A549 (cell line): ENCODE data around the gene RGS6. TPM values are rescaled to one million over a fixed set of nuclear protein-coding genes. Genes with fewer than 3 reads are reported as not detected.

Experiments
- ATAC-seq, 2 experiments: fragments of 200-7000 bp in 1 of 2; fragments of >200 bp in 1 of 2; cut with Nextera tagmentation in 1 of 2; cut with Tn5 transposase in 1 of 2; 3 replicates each; pipeline versions ENCODE4 v1.8.0 to v1.9.1; 2018 to 2020; ENCODE audit warnings: mild to moderate bottlenecking in 1 of 2, moderate library complexity in 1 of 2
- CTCF ChIA-PET: fragments of 300-600 bp; sonication (Branson Sonifier 250); formaldehyde crosslinking; extraction: SDS; loops from one replicate; lab custom pipeline; 2021; ENCODE audit warnings: antibody characterized with exemption, inconsistent platforms; lab: Yijun Ruan, JAX
- POLR2A ChIA-PET: fragments of 350-600 bp; formaldehyde crosslinking; extraction: SDS; loops from one replicate; lab custom pipeline; 2021; ENCODE audit warnings: antibody characterized with exemption, inconsistent platforms; lab: Yijun Ruan, JAX
- DNase-seq, 2 experiments: peaks; one replicate each; pipeline versions ENCODE4 v3.0.0 to v3.0.0-alpha.2; 2011 to 2016; ENCODE audit warnings: low read depth in 1 of 2, low spot score in 1 of 2
- FAIRE-seq: peaks from 2 replicates; lab custom pipeline; 2011; peaks lifted over from hg19 to GRCh38; lab: Jason Lieb, UNC
- H3K27ac ChIP-seq, 2 experiments: fragments of >200 bp; sonication (Bioruptor Twin); formaldehyde crosslinking; 3 replicates each; pipeline ENCODE4 v1.5.1; 2016 to 2017
- H3K4me1 ChIP-seq: fragments of >200 bp; sonication (Bioruptor Twin); formaldehyde crosslinking; 3 replicates; pipeline ENCODE4 v1.6.1; 2016
- H3K4me2 ChIP-seq: fragments of >200 bp; sonication (Bioruptor Twin); formaldehyde crosslinking; 3 replicates; pipeline ENCODE4 v1.6.1; 2016
- H3K4me3 ChIP-seq: fragments of >200 bp; sonication (Bioruptor Twin); formaldehyde crosslinking; 3 replicates; pipeline ENCODE4 v1.5.1; 2016
- H3K9me3 ChIP-seq: fragments of >200 bp; sonication (Bioruptor Twin); formaldehyde crosslinking; 3 replicates; pipeline ENCODE4 v1.6.1; 2016
- BHLHE40 ChIP-seq: IDR thresholded peaks from 2 replicates; pipeline ENCODE4 v1.6.1; 2012; ENCODE audit warnings: low read depth, low read length, inconsistent platforms
- CEBPB ChIP-seq, 2 experiments: fragments of >200 bp in 1 of 2; sonication (Bioruptor Twin) in 1 of 2; formaldehyde crosslinking in 1 of 2; IDR thresholded peaks; 2 replicates each; pipeline ENCODE4 v1.6.1; 2012 to 2016
- CHD4 ChIP-seq: fragments of 200-600 bp; sonication (generic); IDR thresholded peaks from 2 replicates; pipeline ENCODE4 v1.6.1; 2016; ENCODE audit warnings: antibody characterized with exemption, mild to moderate bottlenecking, borderline replicate concordance
- FOSL2 ChIP-seq, 2 experiments: fragments of 450-650 bp in 1 of 2; fragments of >200 bp in 1 of 2; sonication (Bioruptor Twin) in 1 of 2; formaldehyde crosslinking; IDR thresholded peaks; 2 replicates each; pipeline versions ENCODE4 v1.5.0 to v1.6.1; 2016 to 2020; ENCODE audit warnings: mild to moderate bottlenecking in 1 of 2, moderate library complexity in 1 of 2
- FOXS1 ChIP-seq: fragments of 250-450 bp; sonication (Bioruptor Pico); IDR thresholded peaks from 2 replicates; pipeline ENCODE4 v1.5.0; 2020; ENCODE audit warnings: mild to moderate bottlenecking, moderate library complexity
- HEYL ChIP-seq: fragments of 250-450 bp; sonication (Bioruptor Pico); IDR thresholded peaks from 2 replicates; pipeline ENCODE4 v1.8.0; 2021; ENCODE audit warnings: mild to moderate bottlenecking, moderate library complexity
- HOXA7 ChIP-seq: fragments of 250-450 bp; sonication (Bioruptor Pico); IDR thresholded peaks from 2 replicates; pipeline ENCODE4 v1.5.0; 2020; ENCODE audit warnings: mild to moderate bottlenecking, moderate library complexity
- HOXB13 ChIP-seq: fragments of 250-450 bp; sonication (Bioruptor Pico); IDR thresholded peaks from 2 replicates; pipeline ENCODE4 v1.5.0; 2020; ENCODE audit warnings: low read depth, mild to moderate bottlenecking, moderate library complexity
- HOXB5 ChIP-seq: fragments of 250-450 bp; sonication (Bioruptor Pico); IDR thresholded peaks from 2 replicates; pipeline ENCODE4 v1.5.0; 2020; ENCODE audit warnings: mild to moderate bottlenecking, moderate library complexity
- JUN ChIP-seq, 2 experiments: fragments of >200 bp; sonication (Bioruptor Twin); formaldehyde crosslinking; IDR thresholded peaks; 2 replicates in 1 of 2; 3 replicates in 1 of 2; pipeline ENCODE4 v1.6.1; 2016 to 2017
- KDM5A ChIP-seq: fragments of 200-600 bp; sonication (generic); IDR thresholded peaks from 2 replicates; pipeline ENCODE4 v1.6.1; 2016; ENCODE audit warnings: antibody characterized with exemption, mild to moderate bottlenecking
- MAFK ChIP-seq: fragments of 450-650 bp; IDR thresholded peaks from 2 replicates; pipeline ENCODE4 v1.6.1; 2014; ENCODE audit not compliant: partially characterized antibody
- MAZ ChIP-seq: fragments of 150-350 bp; IDR thresholded peaks from 2 replicates; pipeline ENCODE4 v1.6.1; 2014; ENCODE audit warnings: antibody characterized with exemption, low read depth, low read length, borderline replicate concordance
- NPAS2 ChIP-seq: fragments of 250-450 bp; sonication (Bioruptor Pico); IDR thresholded peaks from 2 replicates; pipeline ENCODE4 v1.8.0; 2022; ENCODE audit warnings: mild to moderate bottlenecking, moderate library complexity, borderline replicate concordance
- PHF8 ChIP-seq: fragments of 200-600 bp; sonication (generic); IDR thresholded peaks from 2 replicates; pipeline ENCODE4 v1.6.1; 2016; ENCODE audit warnings: low read depth, mild to moderate bottlenecking, antibody characterized with exemption, moderate library complexity, borderline replicate concordance
- POLR2A ChIP-seq: IDR thresholded peaks from 2 replicates; pipeline ENCODE4 v1.6.1; 2012; ENCODE audit warnings: mild to moderate bottlenecking, low read length
- POLR2AphosphoS2 ChIP-seq: conservative IDR thresholded peaks from 2 replicates; pipeline ENCODE4 v1.6.1; 2012; ENCODE audit warnings: low read length, improper control_type of control experiment, inconsistent platforms
- SMC3 ChIP-seq: fragments of >200 bp; sonication (Bioruptor Twin); formaldehyde crosslinking; IDR thresholded peaks from 3 replicates; pipeline ENCODE4 v1.6.1; 2018; ENCODE audit warnings: inconsistent platforms
- ZFP36 ChIP-seq: fragments of 450-650 bp; IDR thresholded peaks from 2 replicates; pipeline ENCODE4 v1.6.1; 2014; ENCODE audit warnings: borderline replicate concordance; ENCODE audit not compliant: partially characterized antibody
- ZNF302 ChIP-seq: fragments of 250-450 bp; sonication (Bioruptor Pico); IDR thresholded peaks from 2 replicates; pipeline ENCODE4 v1.9.0; 2021; ENCODE audit warnings: inconsistent platforms, mild to moderate bottlenecking, moderate library complexity
- WGBS: methylation state at CpG from one replicate; pipeline ENCODE4 v1.1.6; 2017; ENCODE audit errors: missing lambda C conversion rate; 5-methylcytosine and 5-hydroxymethylcytosine counted together
- polyA plus RNA-seq, 4 experiments: library from polyadenylated mRNA; depleted of rRNA in 3 of 4; stranded (reverse); fragments of >200 nt; fragmentation: RNase III in 1 of 4; extraction: RNeasy Plus Mini Kit Qiagen cat#74134 plus additional on column Dnase treatment in 1 of 4; gene quantifications; 2 replicates in 3 of 4; 3 replicates in 1 of 4; pipeline ENCODE4 v1.2.3, GENCODE V29; 2011 to 2017
- TF ChIP-seq, protein P1 (sequence below): fragments of 200-600 bp; sonication (generic); IDR thresholded peaks from 2 replicates; pipeline ENCODE4 v1.6.1; 2016; ENCODE audit warnings: antibody characterized with exemption, mild to moderate bottlenecking, moderate library complexity
- TF ChIP-seq, protein P2 (sequence below): IDR thresholded peaks from 2 replicates; pipeline ENCODE4 v1.6.1; 2012
- TF ChIP-seq, protein P3 (sequence below): IDR thresholded peaks from 2 replicates; pipeline ENCODE4 v1.6.1; 2012
- TF ChIP-seq, protein P4 (sequence below): fragments of 250-450 bp; sonication (Bioruptor Pico); IDR thresholded peaks from 2 replicates; pipeline ENCODE4 v1.5.0; 2021; ENCODE audit warnings: mild to moderate bottlenecking, moderate library complexity, borderline replicate concordance
- TF ChIP-seq, protein P5 (sequence below): fragments of >200 bp; sonication (Bioruptor Twin); formaldehyde crosslinking; IDR thresholded peaks from 3 replicates; pipeline ENCODE4 v1.5.1; 2016
- TF ChIP-seq, protein P6 (sequence below): fragments of 250-450 bp; sonication (Bioruptor Pico); IDR thresholded peaks from 2 replicates; pipeline ENCODE4 v1.5.0; 2020; ENCODE audit warnings: low read depth, mild to moderate bottlenecking, moderate library complexity

The RGS6 gene
- polyA plus RNA-seq, 2 of the 4 experiments (the other 2 are of a cell fraction) = not detected

DNA sequence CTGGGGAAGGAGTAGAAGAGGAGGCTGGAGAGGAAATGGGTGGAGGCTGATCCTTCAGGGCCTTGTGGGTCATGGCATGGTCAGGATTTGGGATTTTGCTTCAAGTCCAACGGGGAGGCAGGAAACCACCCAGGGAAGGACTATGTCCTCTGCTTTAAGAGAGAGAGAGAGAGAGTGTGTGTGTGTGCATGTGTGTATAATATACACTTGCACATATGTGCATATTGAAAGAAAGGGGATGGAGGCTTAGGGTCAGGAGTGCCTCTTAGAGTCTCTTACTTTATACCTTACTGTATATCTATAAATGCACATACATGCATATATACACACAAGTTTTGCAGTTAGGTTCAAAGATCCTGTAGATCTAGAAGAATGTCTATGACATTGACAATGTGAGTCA is 94.8 kb downstream of the RGS6 start:
- H3K9me3 ChIP-seq = no peaks in the 10 kb centered on the region
- 0% methylated on average over 1 of the region's 1 CpG for WGBS
- no peak for TF ChIP-seq POLR2A
- TF ChIP-seq, protein P1, sequence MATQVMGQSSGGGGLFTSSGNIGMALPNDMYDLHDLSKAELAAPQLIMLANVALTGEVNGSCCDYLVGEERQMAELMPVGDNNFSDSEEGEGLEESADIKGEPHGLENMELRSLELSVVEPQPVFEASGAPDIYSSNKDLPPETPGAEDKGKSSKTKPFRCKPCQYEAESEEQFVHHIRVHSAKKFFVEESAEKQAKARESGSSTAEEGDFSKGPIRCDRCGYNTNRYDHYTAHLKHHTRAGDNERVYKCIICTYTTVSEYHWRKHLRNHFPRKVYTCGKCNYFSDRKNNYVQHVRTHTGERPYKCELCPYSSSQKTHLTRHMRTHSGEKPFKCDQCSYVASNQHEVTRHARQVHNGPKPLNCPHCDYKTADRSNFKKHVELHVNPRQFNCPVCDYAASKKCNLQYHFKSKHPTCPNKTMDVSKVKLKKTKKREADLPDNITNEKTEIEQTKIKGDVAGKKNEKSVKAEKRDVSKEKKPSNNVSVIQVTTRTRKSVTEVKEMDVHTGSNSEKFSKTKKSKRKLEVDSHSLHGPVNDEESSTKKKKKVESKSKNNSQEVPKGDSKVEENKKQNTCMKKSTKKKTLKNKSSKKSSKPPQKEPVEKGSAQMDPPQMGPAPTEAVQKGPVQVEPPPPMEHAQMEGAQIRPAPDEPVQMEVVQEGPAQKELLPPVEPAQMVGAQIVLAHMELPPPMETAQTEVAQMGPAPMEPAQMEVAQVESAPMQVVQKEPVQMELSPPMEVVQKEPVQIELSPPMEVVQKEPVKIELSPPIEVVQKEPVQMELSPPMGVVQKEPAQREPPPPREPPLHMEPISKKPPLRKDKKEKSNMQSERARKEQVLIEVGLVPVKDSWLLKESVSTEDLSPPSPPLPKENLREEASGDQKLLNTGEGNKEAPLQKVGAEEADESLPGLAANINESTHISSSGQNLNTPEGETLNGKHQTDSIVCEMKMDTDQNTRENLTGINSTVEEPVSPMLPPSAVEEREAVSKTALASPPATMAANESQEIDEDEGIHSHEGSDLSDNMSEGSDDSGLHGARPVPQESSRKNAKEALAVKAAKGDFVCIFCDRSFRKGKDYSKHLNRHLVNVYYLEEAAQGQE = no peak
- no peak for TF ChIP-seq MAZ
- no peak for TF ChIP-seq CEBPB (IDR thresholded peaks at IDR 0.05)
- no peak for TF ChIP-seq CHD4
- no peak for TF ChIP-seq PHF8
- TF ChIP-seq HEYL (CRISPR knock-in tag) = no peak
- TF ChIP-seq MAFK = no peak
- TF ChIP-seq ZNF302 (CRISPR knock-in tag) = no peak
- TF ChIP-seq, protein P2, sequence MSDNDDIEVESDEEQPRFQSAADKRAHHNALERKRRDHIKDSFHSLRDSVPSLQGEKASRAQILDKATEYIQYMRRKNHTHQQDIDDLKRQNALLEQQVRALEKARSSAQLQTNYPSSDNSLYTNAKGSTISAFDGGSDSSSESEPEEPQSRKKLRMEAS = no peak
- TF ChIP-seq POLR2AphosphoS2 = no peak
- TF ChIP-seq, protein P3, sequence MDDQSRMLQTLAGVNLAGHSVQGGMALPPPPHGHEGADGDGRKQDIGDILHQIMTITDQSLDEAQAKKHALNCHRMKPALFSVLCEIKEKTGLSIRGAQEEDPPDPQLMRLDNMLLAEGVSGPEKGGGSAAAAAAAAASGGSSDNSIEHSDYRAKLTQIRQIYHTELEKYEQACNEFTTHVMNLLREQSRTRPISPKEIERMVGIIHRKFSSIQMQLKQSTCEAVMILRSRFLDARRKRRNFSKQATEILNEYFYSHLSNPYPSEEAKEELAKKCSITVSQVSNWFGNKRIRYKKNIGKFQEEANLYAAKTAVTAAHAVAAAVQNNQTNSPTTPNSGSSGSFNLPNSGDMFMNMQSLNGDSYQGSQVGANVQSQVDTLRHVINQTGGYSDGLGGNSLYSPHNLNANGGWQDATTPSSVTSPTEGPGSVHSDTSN = no peak
- no peak for TF ChIP-seq BHLHE40
- TF ChIP-seq, protein P4, sequence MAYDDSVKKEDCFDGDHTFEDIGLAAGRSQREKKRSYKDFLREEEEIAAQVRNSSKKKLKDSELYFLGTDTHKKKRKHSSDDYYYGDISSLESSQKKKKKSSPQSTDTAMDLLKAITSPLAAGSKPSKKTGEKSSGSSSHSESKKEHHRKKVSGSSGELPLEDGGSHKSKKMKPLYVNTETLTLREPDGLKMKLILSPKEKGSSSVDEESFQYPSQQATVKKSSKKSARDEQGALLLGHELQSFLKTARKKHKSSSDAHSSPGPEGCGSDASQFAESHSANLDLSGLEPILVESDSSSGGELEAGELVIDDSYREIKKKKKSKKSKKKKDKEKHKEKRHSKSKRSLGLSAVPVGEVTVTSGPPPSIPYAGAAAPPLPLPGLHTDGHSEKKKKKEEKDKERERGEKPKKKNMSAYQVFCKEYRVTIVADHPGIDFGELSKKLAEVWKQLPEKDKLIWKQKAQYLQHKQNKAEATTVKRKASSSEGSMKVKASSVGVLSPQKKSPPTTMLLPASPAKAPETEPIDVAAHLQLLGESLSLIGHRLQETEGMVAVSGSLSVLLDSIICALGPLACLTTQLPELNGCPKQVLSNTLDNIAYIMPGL (CRISPR knock-in tag) = no peak
- TF ChIP-seq, protein P5, sequence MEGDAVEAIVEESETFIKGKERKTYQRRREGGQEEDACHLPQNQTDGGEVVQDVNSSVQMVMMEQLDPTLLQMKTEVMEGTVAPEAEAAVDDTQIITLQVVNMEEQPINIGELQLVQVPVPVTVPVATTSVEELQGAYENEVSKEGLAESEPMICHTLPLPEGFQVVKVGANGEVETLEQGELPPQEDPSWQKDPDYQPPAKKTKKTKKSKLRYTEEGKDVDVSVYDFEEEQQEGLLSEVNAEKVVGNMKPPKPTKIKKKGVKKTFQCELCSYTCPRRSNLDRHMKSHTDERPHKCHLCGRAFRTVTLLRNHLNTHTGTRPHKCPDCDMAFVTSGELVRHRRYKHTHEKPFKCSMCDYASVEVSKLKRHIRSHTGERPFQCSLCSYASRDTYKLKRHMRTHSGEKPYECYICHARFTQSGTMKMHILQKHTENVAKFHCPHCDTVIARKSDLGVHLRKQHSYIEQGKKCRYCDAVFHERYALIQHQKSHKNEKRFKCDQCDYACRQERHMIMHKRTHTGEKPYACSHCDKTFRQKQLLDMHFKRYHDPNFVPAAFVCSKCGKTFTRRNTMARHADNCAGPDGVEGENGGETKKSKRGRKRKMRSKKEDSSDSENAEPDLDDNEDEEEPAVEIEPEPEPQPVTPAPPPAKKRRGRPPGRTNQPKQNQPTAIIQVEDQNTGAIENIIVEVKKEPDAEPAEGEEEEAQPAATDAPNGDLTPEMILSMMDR = no peak
- no peak for TF ChIP-seq HOXA7
- TF ChIP-seq ZFP36 = no peak
- TF ChIP-seq HOXB5 (CRISPR knock-in tag) = no peak
- no peak for TF ChIP-seq FOXS1
- TF ChIP-seq JUN (IDR thresholded peaks at IDR 0.05) = no peak
- DNase-seq = no peak
- no peaks in the 10 kb centered on the region for H3K4me1 ChIP-seq
- no peak overlapping the region for H3K4me2 ChIP-seq
- no peak for FAIRE-seq
- ChIA-PET POLR2A (no interaction called here), CTCF (no interaction called here)
- H3K27ac ChIP-seq = no peak overlapping the region
- no peak overlapping the region for H3K4me3 ChIP-seq
- no peak for ATAC-seq

DNA sequence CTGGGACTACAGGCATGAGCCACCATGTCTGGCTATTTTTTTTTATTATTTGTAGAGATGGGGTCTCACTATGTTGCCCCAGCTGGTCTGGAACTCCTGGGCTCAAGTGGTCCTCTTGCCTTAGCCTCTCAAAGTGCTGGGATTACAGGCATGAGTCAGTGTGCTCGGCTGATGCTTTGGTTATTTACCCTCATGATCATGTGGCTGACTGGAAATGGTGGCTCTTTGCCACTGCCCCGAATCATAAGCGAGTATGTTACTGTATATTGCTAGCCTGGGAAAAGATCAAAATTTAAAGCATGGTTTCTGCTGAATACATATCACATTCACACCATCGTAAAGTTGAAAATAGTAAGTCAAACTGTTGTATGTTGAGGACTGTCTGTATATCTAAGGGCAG is 101.1 kb downstream of the RGS6 start:
- H3K27ac ChIP-seq = no peak overlapping the region
- ATAC-seq = no peak
- no peaks in the 10 kb centered on the region for H3K4me1 ChIP-seq
- H3K4me2 ChIP-seq = no peak overlapping the region
- H3K9me3 ChIP-seq = no peaks in the 10 kb centered on the region
- POLR2A ChIA-PET = no interaction called here
- H3K4me3 ChIP-seq = no peak overlapping the region
- FAIRE-seq = no peak
- DNase-seq = no peak
- CTCF ChIA-PET = no interaction called here
- WGBS = 5% methylated on average over 4 of the region's 4 CpGs
- TF ChIP-seq HOXB13 (CRISPR knock-in tag) = no peak
- TF ChIP-seq SMC3 = no peak
- TF ChIP-seq HOXA7 = no peak
- no peak for TF ChIP-seq KDM5A
- TF ChIP-seq, protein P5 = no peak
- no peak for TF ChIP-seq NPAS2 (CRISPR knock-in tag)
- no peak for TF ChIP-seq FOSL2 (IDR thresholded peaks at IDR 0.05)
- TF ChIP-seq FOSL2 (CRISPR knock-in tag; IDR thresholded peaks at IDR 0.05) = no peak
- TF ChIP-seq, protein P6, sequence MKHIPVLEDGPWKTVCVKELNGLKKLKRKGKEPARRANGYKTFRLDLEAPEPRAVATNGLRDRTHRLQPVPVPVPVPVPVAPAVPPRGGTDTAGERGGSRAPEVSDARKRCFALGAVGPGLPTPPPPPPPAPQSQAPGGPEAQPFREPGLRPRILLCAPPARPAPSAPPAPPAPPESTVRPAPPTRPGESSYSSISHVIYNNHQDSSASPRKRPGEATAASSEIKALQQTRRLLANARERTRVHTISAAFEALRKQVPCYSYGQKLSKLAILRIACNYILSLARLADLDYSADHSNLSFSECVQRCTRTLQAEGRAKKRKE (CRISPR knock-in tag) = no peak
